H1 (cell line): ENCODE measurements around the gene ABCA6. TPM values are rescaled to one million over a fixed set of nuclear protein-coding genes. Genes with fewer than 3 reads are reported as not detected.

Experiments used
- CBX8 ChIP-seq: fragments of 300-800, 300-1000 bp; sonication (generic); IDR thresholded peaks from 2 replicates; pipeline ENCODE4 v1.7.1; 2016; ENCODE audit warnings: low read depth, low read length, borderline replicate concordance
- KDM5A ChIP-seq: fragments of 200-600 bp; IDR thresholded peaks from 2 replicates; pipeline ENCODE4 v1.7.1; 2012; ENCODE audit warnings: mild to moderate bottlenecking, low read length, inconsistent platforms, mixed read lengths
- SIN3A ChIP-seq, 2 experiments: IDR thresholded peaks in 1 of 2; conservative IDR thresholded peaks in 1 of 2; 2 replicates each; pipeline ENCODE4 v1.6.1; 2011 to 2012; ENCODE audit warnings: low read length in 2 of 2, improper control_type of control experiment in 1 of 2, low read depth in 1 of 2, mild to moderate bottlenecking in 1 of 2
- TAF1 ChIP-seq: IDR thresholded peaks from 2 replicates; pipeline ENCODE4 v1.6.1; 2011; ENCODE audit warnings: mild to moderate bottlenecking, low read depth, low read length
- polyA plus RNA-seq, 7 experiments: library from polyadenylated mRNA; depleted of rRNA in 3 of 7; stranded (reverse) in 5 of 7; unstranded in 2 of 7; fragments of >200 nt in 5 of 7; fragments of 200-250 nt in 2 of 7; gene quantifications; 1 replicate in 5 of 7; 2 replicates in 1 of 7; 4 replicates in 1 of 7; pipeline versions ENCODE4 v1.2.1 to v1.2.3, GENCODE V29; 2011 to 2013; ENCODE audit warnings: missing spikeins in 2 of 7, mixed read lengths in 2 of 7
- total RNA-seq: library from RNA; stranded (reverse); fragmentation: NEBNext Ultra II Directional; extraction: Animal tissue kit (Norgen Biotek cat#: 25700); gene quantifications from 2 replicates; pipeline ENCODE4 v1.2.1, GENCODE V29; 2021

ABCA6 gene
- total and polyA plus RNA-seq, 2 of the 8 experiments (the other 6 are each of a cell fraction or from before 2014, with no cell fraction given), result not detected

DNA sequence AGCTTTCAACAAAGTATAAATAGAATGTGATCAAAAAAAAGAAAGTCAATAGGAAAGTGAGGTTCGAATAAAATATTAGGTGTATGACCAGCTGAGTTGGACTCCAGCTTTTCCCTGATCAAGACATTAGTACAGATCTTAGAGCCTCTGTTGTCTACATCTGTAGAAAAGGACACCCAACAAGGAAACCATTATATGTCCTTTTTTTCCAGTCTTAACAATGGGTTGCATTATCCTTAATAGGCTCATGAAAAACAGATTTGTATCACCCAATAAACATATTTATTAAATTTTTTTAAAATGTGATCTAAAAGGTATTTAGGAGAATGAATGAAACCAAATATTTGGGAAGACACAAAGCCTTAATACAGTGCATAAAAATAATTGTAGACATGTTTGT is 18.1 kb downstream of the ABCA6 start (continued):
- TF ChIP-seq SIN3A (conservative IDR thresholded peaks at IDR 0.05 in 1 of 2, IDR thresholded peaks at IDR 0.05 in 1 of 2; ENCODE audit: low read depth in 1 of 2, low read length in 2 of 2) (no peak), TAF1 (no peak), CBX8 (no peak), KDM5A (no peak)
